Uterus (tissue), 2 donors: ENCODE results near the gene PDLIM7.

Experiments
- POLR2A ChIP-seq, 2 donors: fragments of 450-650 bp; IDR thresholded peaks; one replicate each; pipeline ENCODE4 v1.6.1; 2016; ENCODE audit warnings: antibody characterized with exemption in 2 of 2, mild to moderate bottlenecking in 1 of 2, moderate library complexity in 1 of 2
- TF ChIP-seq, protein P1 (sequence below), 4 experiments: fragments of 200-600 bp in 2 of 4; fragments of 450-650 bp in 2 of 4; sonication (generic) in 2 of 4; IDR thresholded peaks; one replicate each; pipeline ENCODE4 v1.5.1; 2016 to 2019; ENCODE audit warnings: antibody characterized with exemption in 4 of 4, mild to moderate bottlenecking in 2 of 4, moderate library complexity in 1 of 4

DNA sequence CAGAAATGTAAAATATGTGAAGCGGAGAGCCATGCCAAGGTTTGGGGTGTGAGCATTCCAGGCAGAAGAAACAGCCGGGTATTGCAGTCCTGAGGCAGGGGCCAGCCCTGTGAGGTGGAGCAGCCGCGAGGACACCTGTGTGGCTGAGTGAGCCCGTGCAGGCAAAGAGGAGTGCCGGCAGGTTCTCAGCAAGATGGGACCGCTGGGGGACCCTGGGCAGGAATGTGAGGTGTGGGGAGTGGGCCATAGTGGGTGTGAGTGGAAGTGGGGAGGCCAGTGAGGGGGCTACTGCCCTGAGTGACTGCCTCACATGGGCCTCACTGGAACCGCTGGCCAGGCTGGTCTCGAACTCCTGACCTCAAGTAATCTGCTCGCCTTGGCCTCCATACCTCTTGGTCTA lies 58.9 kb downstream of the PDLIM7 start:
- TF ChIP-seq POLR2A (IDR thresholded peaks at IDR 0.05) = no peak
- TF ChIP-seq, protein P1, sequence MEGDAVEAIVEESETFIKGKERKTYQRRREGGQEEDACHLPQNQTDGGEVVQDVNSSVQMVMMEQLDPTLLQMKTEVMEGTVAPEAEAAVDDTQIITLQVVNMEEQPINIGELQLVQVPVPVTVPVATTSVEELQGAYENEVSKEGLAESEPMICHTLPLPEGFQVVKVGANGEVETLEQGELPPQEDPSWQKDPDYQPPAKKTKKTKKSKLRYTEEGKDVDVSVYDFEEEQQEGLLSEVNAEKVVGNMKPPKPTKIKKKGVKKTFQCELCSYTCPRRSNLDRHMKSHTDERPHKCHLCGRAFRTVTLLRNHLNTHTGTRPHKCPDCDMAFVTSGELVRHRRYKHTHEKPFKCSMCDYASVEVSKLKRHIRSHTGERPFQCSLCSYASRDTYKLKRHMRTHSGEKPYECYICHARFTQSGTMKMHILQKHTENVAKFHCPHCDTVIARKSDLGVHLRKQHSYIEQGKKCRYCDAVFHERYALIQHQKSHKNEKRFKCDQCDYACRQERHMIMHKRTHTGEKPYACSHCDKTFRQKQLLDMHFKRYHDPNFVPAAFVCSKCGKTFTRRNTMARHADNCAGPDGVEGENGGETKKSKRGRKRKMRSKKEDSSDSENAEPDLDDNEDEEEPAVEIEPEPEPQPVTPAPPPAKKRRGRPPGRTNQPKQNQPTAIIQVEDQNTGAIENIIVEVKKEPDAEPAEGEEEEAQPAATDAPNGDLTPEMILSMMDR (IDR thresholded peaks at IDR 0.05) = no peak
